ENCODE results near the gene PRODH2.

Gene PRODH2

DNA sequence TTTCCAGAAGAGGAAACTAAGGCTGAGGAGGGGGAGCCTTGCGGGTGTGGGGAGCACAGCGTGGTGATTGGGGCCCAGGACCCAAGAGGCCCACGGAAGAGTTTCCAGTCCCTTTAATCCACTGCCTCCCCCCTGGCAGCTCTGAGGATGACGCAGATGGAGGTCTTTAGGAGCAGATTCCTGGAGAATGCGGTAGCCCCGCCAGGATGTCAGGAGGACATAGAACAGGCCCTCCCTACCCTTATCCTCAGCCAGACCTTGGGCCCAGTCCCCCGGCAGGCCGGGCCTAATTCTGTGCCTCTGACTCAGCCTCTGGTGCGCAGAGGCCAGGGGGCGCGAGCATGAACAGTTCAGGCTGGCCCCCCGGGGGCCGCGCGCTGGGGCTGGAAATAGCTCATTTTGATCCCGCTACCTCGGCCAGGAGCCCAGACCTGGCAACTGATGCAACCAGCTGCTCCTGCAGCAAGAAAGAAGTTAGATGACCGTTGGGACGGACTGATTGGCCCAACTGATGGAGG lies 55.4 kb downstream of the PRODH2 start:
- peak; percentile 94 for DNase-seq

GRCh38 chr19:35756377-35757230 lies 56.0 kb downstream of the PRODH2 start, which contains the start of gene HSPB6:
Gene HSPB6, minus strand, starts transcription at chr19:35757029. Its CDS starts 21 bp downstream, at chr19:35757008.
- peak; percentile 68 for DNase-seq

DNA sequence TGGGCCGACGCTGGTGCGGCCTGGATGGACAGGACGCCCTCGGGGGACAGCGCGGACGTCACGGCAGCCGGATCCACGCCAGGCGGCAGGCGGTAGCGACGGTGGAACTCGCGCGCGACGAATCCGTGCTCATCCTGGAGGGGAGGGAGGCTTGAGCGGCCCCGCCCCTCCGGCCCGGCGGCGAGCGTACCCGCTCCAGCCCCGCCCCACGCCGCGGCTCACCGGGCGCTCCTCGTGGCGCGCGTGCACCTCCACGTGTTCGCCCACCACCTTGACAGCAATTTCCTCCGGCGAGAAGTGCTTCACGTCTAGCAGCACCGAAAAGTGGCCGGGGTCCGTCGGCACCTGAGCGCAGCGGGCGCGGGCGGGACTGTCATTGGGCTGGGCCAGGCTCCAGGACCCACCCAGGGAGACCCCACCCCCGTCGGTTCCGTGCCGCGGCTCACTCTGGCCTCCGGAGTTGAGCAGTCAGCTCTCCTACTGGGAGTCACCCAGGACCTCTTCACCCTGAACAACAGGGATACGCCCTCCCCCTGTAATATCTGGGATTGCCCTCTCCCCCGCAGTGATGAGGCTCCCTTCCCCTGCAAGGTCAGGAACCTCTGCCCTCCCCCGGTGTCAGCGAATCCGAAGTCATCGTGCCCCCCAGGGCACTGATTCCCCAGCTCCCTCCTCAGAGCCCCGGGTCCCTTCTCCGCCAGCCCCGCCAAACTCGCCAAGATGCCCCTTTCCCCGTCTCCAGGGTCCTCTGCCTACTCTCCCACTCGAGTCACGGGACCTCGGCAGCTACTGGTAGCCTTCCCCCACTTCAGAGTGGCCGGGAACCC lies 56.9 kb downstream of the PRODH2 start:
- DNase-seq: peak; percentile 33

- DNase-seq: no peak
Observed at GRCh38 chr19:35755131-35755549, 57.5 kb downstream of the PRODH2 start.

DNA sequence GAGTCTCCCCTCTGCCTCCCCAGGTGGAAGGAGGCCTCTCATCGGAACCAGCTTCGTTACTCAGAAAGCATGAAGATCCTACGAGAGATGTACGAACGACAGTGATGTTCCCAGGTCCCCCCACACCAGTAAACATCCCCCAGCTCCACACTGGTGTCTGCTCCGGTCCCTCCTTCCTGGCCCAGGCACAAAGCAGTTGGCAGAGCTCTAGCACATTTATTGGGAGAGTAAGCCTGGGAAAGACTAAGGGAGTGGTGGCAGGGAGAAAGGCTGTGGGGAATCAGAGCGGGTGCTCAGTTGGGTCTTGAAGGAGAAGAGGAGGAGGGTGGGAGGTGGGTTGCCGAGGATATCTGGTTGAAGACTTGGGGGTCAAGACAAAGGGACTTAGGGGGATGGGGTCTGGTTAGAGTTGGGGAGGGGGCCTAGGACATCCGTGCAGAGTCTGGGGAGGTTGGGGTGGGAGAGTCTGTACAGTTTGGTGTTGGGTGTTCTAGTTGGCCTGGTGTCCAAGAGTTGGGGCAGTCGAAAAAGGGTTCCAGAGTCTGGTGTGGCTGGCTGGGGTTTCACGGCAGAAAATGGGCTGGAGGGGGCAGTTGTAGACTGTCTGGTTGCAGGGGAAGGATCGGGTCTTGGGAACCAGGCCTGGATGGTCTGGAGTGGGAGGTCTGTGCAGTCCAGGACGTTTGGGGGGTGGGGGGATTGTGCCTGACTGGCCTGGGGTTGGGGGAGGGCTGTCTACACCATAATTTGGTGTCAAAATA lies 58.1 kb downstream of the PRODH2 start:
- no peak for DNase-seq

DNA sequence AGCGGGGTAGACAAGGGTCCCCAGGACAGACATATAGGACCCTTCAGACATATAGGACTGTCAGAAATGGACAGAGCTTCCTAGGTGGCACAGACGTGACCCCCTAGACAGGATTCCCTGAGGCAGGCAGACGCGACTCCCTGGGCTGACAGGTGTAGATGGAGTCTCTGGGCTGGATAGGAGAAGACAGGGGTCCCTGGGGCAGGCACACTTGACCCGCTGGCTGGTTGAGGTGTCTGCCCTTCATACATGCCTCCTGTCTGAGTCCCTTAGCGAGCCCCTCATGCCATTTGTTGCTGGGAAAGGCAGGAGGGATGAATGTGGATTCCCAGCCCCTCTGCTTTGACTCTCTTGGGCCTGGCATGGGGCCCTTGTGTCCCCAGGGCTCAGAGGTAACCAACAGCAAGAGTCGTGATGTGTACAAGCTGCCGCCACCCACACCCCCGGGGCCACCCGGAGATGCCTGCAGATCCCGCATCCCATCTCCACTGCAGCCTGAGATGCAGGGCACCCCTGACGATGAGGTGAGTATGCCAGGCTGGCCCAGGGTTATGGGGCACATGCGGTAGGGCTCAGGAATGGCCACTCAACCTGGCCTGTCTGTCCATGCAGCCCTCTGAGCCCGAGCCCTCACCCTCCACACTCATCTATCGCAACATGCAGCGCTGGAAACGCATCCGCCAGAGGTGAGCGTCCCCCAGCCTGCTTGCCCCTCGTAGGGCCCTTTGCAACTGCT lies 58.8 kb downstream of the PRODH2 start:
- no peak for DNase-seq

DNA sequence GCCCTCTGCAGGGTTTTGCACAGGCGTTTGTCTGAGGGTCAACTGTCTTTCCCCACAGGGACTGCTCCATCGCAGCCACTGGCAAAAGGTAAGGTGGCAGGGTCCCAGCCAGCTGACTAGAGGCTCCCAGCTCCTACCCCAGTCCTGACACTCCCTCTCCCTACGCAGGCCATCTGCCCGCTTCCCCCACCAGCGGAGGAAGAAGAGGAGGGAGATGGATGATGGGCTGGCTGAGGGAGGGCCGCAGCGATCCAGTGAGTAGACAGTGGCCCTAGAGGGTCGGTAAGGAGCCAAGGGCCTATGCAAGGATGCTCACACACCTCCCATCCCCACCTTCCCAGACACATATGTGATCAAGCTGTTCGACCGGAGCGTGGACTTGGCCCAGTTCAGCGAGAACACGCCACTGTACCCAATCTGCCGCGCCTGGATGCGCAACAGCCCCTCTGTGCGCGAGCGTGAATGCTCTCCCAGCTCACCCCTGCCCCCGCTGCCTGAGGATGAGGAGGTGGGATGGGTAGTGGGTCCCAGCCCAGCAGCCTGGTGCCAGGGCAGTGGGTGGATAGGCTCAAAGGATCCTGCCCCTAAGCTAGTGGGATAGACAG lies 59.8 kb downstream of the PRODH2 start:
- DNase-seq: no peak

DNA sequence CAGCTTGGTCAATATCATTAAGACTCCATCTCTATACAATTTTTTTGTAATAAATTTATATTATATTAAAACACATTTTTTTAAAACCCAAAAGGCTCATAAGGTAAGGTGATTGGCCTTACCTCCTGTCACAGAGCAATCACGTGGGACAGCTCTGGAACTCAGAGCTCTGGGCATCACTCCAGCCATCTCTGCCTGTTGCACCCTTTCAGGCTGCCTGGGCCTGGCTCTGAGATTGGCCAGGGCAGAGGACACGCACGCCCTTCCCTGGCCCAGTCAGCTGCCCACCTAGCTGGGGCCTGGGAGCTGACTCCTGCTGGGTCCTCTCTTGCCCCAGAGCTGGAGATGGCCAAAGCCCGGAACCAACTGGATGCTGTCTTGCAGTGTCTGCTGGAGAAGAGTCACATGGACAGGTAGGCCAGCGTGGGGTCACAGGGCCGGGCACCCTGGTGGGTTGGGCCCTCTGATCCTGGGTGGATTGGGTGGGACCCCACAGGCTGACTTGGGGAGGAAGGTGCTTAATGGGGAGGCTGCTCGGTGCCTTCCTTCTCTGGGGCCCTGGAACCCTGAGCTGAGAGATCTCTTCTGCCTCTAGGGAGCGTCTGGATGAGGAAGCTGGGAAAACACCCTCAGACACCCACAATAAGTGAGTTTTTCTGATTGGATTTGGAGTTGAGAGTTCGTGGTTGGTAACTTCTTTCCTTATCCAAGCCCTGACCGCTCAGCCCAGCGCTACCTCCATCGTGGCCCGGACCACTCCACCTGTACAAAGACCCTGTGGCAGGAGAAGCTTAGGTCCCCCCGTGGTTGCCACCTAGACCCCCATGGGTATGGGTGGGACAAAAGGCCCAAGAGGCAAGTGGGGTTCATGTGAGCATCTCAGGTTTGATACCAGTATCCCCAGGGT lies 60.6 kb downstream of the PRODH2 start:
- DNase-seq: no peak

DNA sequence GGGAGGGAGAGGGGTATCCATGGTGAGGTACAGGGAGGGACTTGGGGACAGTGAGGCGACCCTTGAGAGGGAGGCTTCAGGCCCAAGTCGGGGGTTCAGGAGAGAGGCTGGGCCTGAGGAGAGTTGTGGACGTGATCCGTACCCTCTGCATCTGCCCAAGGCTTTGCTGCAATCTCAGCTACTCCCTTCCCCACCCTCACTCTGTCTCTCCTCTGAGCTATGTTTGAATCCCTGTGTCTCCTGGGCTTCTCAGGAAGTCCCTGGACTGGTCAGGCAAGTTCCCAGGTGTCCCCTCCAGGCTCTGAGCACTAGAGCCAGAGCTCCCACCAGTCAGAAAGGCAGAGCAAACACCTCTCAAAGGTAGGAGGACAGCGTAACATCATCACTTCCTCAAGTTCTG lies 62.5 kb downstream of the PRODH2 start:
- no peak for DNase-seq
